Measurements from ENCODE around the gene DCLRE1B.

Gene DCLRE1B

DNA sequence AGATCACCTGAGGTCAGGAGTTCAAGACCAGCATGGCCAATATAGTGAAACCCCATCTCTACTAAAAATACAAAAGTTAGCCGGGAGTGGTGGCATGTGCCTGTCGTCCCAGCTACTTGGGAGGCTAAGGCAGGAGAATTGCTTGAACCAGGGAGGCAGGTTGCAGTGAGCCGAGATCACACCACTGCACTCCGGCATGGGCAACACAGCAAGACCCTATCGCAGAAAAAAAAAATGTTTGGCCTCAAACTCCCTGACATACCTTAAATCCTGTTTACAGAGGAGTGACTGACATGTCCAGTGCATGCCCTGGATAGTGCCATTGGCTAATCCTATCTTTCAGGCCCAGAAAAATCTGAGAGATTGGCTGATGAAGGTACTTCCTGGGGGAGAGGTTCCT lies 11.8 kb downstream of the DCLRE1B start:
- Mint-ChIP-seq H3K27ac (ENCODE audit: low read depth) (no peak overlapping the region), H3K4me1 (no peaks in the 10 kb centered on the region), H3K36me3 (ENCODE audit: insufficient read depth) (peaks cover 2% of the 10 kb centered on the region), H3K27me3 (no peaks in the 10 kb centered on the region), H3K9me3 (no peaks in the 10 kb centered on the region), H3K4me3 (no peak overlapping the region)
- no peak for DNase-seq (ENCODE audit: low spot score in 2 of 2)
- no peak for ATAC-seq (replicated peaks; ENCODE audit: extremely low read depth, poor library complexity, severe bottlenecking)

DNA sequence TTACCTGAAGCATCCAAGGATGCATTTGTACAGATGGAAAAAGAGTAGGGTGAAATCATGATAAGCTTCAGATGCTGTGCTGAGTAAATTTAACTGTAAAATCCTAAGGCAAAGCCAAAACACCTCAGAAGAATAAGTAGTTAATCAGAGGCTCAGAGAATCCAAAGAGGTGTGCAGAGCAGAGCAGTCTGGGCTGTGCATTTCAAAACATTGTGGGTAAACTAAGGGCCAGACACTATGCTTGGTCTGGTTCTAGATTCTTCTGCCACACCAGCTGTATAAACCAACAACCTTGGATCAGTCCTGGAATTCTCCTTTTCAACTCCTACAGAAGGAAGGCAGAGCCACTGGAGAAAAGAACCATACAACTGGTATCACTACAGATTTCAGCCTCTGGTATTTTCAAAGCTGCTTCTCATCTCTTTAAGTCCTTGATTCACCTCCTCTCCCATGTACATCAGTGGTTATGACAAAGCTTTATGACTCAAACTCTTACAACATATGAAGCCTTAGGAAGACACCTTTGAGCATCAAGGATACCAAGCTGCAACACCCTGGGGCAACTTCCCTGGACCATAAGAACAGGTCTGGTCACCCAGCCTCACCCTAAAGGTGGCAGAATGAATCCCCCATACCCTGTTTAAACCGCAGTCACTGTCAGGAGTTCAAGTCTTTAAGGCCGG lies 12.4 kb downstream of the DCLRE1B start:
- DNase-seq (ENCODE audit: low spot score in 2 of 2) (no peak), ATAC-seq (replicated peaks; ENCODE audit: extremely low read depth, poor library complexity, severe bottlenecking) (no peak)
- Mint-ChIP-seq H3K36me3 (ENCODE audit: insufficient read depth) (peaks cover 2% of the 10 kb centered on the region), H3K4me1 (no peaks in the 10 kb centered on the region), H3K27me3 (no peaks in the 10 kb centered on the region), H3K4me3 (no peak overlapping the region), H3K9me3 (no peaks in the 10 kb centered on the region), H3K27ac (ENCODE audit: low read depth) (no peak overlapping the region)

DNA sequence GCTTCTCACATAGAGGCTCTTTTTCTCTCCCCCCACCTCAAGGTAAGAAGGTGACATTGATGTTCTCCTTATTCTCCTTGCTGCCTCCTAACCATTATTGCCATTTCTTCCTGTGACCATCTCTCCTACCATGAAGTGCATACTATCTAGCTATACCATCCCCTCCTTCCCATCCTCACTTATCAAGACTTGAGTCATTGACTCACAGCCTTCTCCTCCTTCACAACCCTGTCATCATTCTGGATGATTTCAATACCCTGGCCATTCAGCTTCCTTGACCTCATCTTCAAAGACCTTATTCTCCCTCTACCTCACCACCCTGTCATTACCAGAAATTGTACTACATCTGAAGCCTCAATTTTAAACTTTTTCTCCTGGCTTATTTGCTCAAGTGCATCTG lies 13.1 kb downstream of the DCLRE1B start:
- H3K27me3 Mint-ChIP-seq: no peaks in the 10 kb centered on the region
- DNase-seq (ENCODE audit: low spot score in 2 of 2) (no peak), ATAC-seq (replicated peaks; ENCODE audit: extremely low read depth, poor library complexity, severe bottlenecking) (no peak)
- H3K27ac Mint-ChIP-seq (ENCODE audit: low read depth): no peak overlapping the region
- H3K4me3 Mint-ChIP-seq: no peak overlapping the region
- H3K9me3 Mint-ChIP-seq: no peaks in the 10 kb centered on the region
- peaks cover 2% of the 10 kb centered on the region for H3K36me3 Mint-ChIP-seq (ENCODE audit: insufficient read depth)
- no peaks in the 10 kb centered on the region for H3K4me1 Mint-ChIP-seq

DNA sequence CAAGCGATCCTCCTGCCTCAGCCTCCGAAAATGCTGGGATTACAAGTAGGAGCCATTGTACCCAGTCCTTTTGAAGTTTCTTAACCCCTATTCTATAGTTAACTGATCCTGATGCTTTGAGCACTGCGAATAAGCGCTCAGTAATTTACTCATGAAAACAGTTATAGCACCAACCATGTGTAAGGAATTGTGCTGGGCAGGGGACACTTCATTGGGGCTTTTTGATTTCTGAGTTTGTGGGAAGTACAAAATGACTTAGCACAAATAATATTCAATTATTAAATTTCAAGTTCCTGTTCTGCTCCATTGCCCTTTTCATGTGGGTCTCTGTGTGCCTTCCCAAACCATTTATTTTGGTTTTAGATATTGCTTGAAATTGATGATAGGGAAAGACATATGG lies 17.8 kb downstream of the DCLRE1B start:
- no peak for ATAC-seq (replicated peaks; ENCODE audit: extremely low read depth, poor library complexity, severe bottlenecking)
- Mint-ChIP-seq H3K36me3 (ENCODE audit: insufficient read depth) (peaks cover 6% of the 10 kb centered on the region), H3K4me3 (no peak overlapping the region), H3K9me3 (no peaks in the 10 kb centered on the region), H3K27me3 (no peaks in the 10 kb centered on the region), H3K4me1 (peaks cover 5% of the 10 kb centered on the region), H3K27ac (ENCODE audit: low read depth) (no peak overlapping the region)
- DNase-seq (ENCODE audit: low spot score in 2 of 2): no peak

DNA sequence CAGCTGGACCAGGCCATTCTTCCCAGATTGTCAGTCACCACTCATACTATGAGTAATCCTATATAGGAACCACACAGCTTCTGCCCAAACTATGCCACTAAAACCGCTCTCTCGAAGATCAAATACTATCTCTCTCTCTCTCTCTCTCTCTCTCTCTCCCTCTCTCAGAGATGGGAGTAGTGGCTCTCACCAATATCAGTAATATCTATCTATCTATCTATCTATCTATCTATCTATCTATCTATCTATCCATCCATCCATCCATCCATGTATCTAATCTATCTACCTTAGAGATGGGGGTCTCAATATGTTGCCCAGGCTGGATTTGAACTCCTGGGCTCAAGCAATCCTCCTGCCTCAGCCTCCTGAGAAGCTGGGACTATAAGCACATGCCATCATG lies 19.3 kb downstream of the DCLRE1B start:
- H3K27me3 Mint-ChIP-seq: no peaks in the 10 kb centered on the region
- no peak overlapping the region for H3K4me3 Mint-ChIP-seq
- ATAC-seq (replicated peaks; ENCODE audit: extremely low read depth, poor library complexity, severe bottlenecking): no peak
- DNase-seq (ENCODE audit: low spot score in 2 of 2): no peak
- H3K36me3 Mint-ChIP-seq (ENCODE audit: insufficient read depth): peaks cover 12% of the 10 kb centered on the region
- H3K4me1 Mint-ChIP-seq: peaks cover 18% of the 10 kb centered on the region
- H3K27ac Mint-ChIP-seq (ENCODE audit: low read depth): no peak overlapping the region
- no peaks in the 10 kb centered on the region for H3K9me3 Mint-ChIP-seq

DNA sequence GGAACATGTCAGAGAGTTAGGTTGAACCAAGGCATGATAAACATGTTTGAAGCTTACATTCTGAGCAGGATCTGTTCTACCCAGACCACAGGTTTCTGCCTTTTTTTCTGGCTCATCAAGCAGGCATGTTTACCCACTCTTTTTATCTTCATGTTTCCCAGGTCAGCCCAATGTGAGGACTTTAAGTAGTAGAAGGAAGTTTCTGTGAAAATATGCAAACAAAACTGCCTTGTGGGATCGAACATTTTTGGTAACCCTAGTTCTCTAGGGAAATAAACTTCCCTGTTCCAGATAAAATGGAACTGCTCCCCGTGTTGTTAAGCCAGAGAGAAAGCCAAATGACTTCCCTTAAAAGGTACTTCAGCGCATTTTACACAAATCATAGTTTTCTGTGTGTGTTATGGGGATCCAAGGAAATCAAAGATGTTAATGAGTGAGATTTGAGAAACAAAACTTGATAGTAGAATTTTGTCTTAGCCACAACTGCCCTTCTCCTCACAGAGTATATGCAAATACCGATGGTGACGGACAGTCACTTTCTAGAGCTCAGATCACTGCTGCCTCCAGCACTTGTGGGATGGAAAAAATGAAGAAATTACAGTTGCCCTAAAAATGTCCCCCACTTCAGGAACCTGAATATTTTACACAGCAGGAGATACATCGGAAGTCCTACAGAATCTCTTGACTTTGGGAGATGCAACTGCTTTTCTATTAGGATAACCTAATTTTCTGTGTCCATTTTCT lies 23.2 kb downstream of the DCLRE1B start:
- Mint-ChIP-seq H3K9me3 (no peaks in the 10 kb centered on the region), H3K4me3 (peak overlapping the region; percentile 92), H3K4me1 (peaks cover 50% of the 10 kb centered on the region), H3K27ac (ENCODE audit: low read depth) (peak overlapping the region; percentile 99), H3K27me3 (no peaks in the 10 kb centered on the region), H3K36me3 (ENCODE audit: insufficient read depth) (peaks cover 40% of the 10 kb centered on the region)
- DNase-seq (ENCODE audit: low spot score in 2 of 2) (no peak), ATAC-seq (replicated peaks; ENCODE audit: extremely low read depth, poor library complexity, severe bottlenecking) (no peak)

DNA sequence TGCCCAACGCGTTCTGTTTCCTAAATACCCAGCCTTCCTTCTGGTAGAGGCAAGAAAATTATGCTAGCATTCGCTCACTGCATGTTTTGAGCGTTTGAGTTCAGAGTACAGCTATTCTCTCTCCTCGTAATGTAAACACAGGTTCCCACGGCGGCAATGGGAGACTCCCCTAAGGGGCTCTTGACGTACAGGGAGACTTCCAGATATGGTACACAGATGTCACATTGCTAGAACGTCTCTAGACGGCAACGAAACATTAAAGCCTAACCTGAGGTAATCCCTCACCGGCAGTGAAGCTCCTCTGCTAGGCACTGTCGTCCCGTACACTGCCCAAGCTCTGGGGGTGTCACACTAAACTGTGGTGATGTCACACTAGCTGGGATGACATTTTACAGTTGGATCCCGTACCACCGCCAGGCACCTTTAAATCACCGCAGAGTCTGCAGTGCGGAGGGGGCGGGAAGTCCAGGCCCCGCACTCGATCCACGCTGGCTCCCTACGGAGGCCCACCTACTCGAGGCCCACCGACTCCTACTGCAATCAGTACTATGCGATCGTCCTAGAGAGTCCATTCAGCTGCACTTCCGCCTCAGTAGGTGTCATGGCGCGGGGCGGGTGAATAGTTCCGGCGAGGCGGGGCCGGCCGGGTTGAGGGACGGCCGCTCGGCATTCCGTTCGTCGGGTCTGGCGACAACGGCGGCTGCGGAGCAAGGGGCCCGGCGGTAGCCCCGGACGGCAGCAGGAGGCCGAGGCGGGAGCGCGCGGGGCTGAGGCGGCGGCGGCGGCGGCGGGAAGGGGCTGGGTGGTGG lies 24.0 kb downstream of the DCLRE1B start, which contains the start of gene HIPK1:
TSS of gene HIPK1 (plus strand) at position 384 of the 809 bp plus-strand sequence.
- peak within 1 kb of the TSS; percentile 92 for H3K4me3 Mint-ChIP-seq
- no peaks in the 10 kb centered on the region for H3K27me3 Mint-ChIP-seq
- no peaks in the 10 kb centered on the region for H3K9me3 Mint-ChIP-seq
- peaks cover 45% of the 10 kb centered on the region for H3K36me3 Mint-ChIP-seq (ENCODE audit: insufficient read depth)
- ATAC-seq (replicated peaks; ENCODE audit: extremely low read depth, poor library complexity, severe bottlenecking) (peak; percentile 48), DNase-seq (ENCODE audit: low spot score in 2 of 2) (peak; percentile 90 to 91)
- peaks cover 58% of the 10 kb centered on the region for H3K4me1 Mint-ChIP-seq
- peak within 1 kb of the TSS; percentile 99 for H3K27ac Mint-ChIP-seq (ENCODE audit: low read depth)

DNA sequence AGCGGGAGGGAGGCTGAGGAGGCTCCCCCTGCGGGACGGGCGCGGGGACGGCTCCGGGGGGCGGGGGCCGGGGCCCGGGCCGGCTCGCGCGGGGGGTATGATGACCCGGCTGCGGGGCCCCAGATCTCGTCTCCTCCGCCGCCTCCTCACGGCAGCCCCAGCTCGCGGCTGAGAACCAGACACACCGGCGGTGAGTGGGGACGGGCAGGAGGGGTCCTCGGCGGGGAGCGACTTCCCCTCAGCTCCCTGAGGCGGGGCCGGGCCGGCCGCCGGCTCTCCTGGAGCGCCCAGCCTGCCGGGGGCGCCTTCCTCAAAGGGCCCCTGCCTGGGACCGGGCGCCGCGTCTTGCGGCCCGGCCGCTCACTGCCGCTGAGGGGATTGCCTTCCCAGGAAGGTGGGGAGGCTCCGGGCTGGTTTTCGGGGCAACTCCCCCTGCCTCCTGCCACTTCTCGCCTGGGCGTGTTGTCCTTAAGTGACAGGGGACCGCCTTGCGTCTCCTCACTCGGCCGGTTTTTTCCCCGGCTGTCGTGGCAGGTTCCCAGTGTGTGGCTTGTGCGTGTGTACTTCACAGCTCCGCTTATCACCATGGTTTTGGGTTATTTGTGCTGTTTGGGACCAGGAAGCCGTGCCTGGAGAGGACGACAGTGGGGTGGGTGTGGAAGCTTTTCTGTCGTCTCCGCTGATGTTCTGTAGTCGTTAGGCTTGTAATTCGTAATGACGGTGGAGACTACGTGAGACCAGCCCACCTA lies 24.8 kb downstream of the DCLRE1B start:
- ATAC-seq (replicated peaks; ENCODE audit: extremely low read depth, poor library complexity, severe bottlenecking): peak; percentile 52

DNA sequence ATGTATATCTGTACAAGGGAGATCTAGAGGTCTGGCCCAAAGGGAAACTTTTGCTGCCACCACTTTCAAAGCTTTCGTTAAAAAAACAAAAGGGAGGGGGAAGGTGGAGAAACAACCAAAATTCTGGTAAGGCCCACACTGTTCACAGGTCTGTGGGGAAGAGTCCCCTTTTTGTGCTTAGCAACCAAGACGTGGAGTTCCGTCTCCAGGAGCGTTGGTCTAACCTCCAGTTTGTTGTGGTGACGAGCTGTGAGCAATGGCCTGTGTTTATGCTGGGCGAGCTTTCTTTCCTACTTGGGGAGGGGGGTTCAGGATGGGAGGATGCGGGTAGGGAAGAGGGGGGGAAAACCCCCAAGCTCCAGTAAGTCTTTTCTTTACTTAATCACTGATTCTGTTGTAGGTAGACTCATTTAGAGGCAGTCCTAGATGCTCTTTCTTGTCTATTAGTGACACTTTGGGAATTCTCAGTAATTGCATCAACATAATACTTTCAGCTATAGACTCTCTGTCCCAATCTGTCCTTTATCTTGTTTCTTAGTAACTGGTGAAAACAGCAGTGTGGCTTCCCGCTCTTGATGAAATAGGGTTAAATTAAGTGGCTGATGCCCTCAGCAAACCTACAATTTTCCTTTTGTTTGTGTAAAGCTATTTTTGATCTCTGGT lies 25.5 kb downstream of the DCLRE1B start:
- ATAC-seq (replicated peaks; ENCODE audit: extremely low read depth, poor library complexity, severe bottlenecking) (peak; percentile 55), DNase-seq (ENCODE audit: low spot score in 2 of 2) (peak; percentile 48 to 80)
- Mint-ChIP-seq H3K4me3 (peak overlapping the region; percentile 92), H3K9me3 (no peaks in the 10 kb centered on the region), H3K36me3 (ENCODE audit: insufficient read depth) (peaks cover 44% of the 10 kb centered on the region), H3K27me3 (no peaks in the 10 kb centered on the region), H3K4me1 (peaks cover 64% of the 10 kb centered on the region), H3K27ac (ENCODE audit: low read depth) (peak overlapping the region; percentile 99)

More for the DNA sequence above, 24.8 kb downstream of the DCLRE1B start:
- H3K27me3 Mint-ChIP-seq: no peaks in the 10 kb centered on the region
- H3K4me3 Mint-ChIP-seq: peak overlapping the region; percentile 92
- peak; percentile 66 to 86 for DNase-seq (ENCODE audit: low spot score in 2 of 2)
- H3K9me3 Mint-ChIP-seq: no peaks in the 10 kb centered on the region
- peaks cover 45% of the 10 kb centered on the region for H3K36me3 Mint-ChIP-seq (ENCODE audit: insufficient read depth)
- peaks cover 61% of the 10 kb centered on the region for H3K4me1 Mint-ChIP-seq
- peak overlapping the region; percentile 99 for H3K27ac Mint-ChIP-seq (ENCODE audit: low read depth)

DNA sequence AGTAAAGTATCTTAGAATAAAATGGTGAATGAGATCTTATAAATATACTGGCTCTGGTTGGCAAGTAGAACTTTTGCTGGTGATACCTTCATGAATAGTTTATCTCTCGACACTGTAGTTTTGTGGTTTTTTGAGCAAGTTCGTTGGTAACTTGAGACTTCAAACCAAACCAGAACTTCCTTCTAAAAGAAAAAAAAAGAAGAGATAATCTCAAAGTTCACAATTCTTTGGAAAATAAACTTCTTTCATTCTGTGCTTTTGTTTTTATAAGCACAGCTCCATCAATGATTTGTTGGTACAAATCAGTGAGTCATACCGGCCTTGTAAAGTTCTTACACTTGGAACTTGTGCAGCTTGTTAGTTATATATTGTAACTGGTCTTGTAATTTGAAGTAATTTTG lies 26.3 kb downstream of the DCLRE1B start:
- H3K27ac Mint-ChIP-seq (ENCODE audit: low read depth): peak overlapping the region; percentile 99

DNA sequence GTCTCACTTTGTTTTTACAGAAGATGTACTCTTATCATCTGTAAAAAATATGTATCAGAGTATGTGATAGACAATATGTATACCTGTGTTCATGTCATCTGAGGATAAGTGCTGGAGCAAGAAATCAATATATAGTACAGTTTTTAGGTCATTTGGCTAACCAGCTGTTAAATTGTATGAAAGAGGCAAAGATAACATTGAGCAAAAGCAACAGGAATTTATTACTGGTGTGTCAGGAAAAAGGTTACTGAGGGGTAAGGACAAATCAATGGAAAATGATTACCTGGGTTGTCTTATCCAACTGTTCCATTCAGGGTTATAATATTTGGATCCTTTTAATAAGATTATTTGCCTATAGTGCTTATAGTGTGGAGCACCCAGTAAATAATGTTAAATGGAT lies 28.9 kb downstream of the DCLRE1B start:
- peaks cover 50% of the 10 kb centered on the region for H3K36me3 Mint-ChIP-seq (ENCODE audit: insufficient read depth)
- H3K4me3 Mint-ChIP-seq: peak overlapping the region; percentile 92
- no peaks in the 10 kb centered on the region for H3K27me3 Mint-ChIP-seq
- peak overlapping the region; percentile 99 for H3K27ac Mint-ChIP-seq (ENCODE audit: low read depth)
- DNase-seq (ENCODE audit: low spot score in 2 of 2) (no peak), ATAC-seq (replicated peaks; ENCODE audit: extremely low read depth, poor library complexity, severe bottlenecking) (no peak)
- peaks cover 79% of the 10 kb centered on the region for H3K4me1 Mint-ChIP-seq
- H3K9me3 Mint-ChIP-seq: no peaks in the 10 kb centered on the region

More for the DNA sequence above, 26.3 kb downstream of the DCLRE1B start:
- H3K36me3 Mint-ChIP-seq (ENCODE audit: insufficient read depth): peaks cover 43% of the 10 kb centered on the region
- no peaks in the 10 kb centered on the region for H3K9me3 Mint-ChIP-seq
- DNase-seq (ENCODE audit: low spot score in 2 of 2) (no peak), ATAC-seq (replicated peaks; ENCODE audit: extremely low read depth, poor library complexity, severe bottlenecking) (no peak)
- H3K4me1 Mint-ChIP-seq: peaks cover 69% of the 10 kb centered on the region
- peak overlapping the region; percentile 92 for H3K4me3 Mint-ChIP-seq
- H3K27me3 Mint-ChIP-seq: no peaks in the 10 kb centered on the region

Data from central memory CD8-positive, alpha-beta T cell (primary cell).